HG02943 (cell line): Measurements from ENCODE around the gene CLDN9.

ENCODE experiments used
- ATAC-seq: cut with Tn5 transposase; IDR thresholded peaks from one replicate; pipeline ENCODE4 v1.9.1; 2021; ENCODE audit warnings: mild to moderate bottlenecking, low read depth, moderate library complexity; ENCODE audit not compliant: unreplicated experiment

Gene CLDN9

GRCh38 chr16:2991566-2992261 lies 21.0 kb upstream of the CLDN9 start:
- ATAC-seq, result no peak

DNA sequence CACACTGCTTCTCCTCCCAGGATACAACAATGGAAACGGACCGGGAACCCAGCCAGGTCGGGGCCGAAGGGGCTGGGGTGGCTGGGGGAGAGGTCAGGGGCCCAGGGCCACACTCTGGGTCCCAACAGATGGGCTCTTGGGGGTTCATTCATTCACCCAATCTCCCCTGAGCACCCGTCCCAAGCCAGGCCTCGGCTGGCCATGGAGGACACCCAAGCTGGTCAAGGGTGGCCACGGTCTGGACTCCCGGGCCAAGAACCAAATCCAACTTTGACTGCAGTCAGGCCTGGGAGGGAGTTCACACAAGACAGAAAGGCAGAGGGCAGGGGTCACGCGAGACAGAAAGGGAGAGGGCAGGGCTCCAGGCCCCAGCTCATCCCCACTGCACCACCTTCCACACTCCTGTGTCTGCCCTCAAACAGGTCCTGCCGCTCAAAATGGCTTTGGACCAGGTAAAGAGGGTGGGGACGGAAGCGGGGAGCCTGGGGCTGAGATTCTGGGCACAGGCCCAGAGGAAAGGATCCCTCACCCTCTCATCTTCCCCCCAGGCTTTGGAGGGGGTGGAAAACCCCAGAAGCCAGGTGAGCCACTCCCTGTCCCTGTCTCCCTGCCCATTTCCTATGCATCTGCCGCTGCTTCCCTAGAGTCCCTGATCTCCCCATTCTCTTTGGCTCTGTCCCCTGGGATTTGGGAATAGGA lies 20.2 kb upstream of the CLDN9 start:
- no peak for ATAC-seq

DNA sequence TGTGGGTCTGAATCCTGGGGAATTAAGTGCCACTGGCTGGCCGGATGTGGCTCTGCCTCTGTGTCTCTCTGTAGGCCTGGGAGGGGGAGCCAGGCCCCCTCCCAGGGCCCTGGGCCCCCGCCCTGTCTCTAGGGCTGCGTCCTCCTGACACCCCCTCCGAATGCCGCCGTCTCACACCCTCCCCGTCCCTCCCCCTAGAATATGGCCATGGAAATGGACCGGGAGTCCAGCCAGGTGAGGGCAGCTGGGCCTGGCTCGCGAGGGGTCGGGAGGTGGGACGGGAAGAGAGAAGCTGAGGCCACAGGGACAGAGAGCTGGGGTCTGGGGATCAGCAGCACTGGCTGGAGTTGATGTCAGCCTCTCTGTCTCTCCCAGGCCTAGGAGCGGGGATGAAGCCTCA lies 16.4 kb upstream of the CLDN9 start:
- ATAC-seq, result no peak

DNA sequence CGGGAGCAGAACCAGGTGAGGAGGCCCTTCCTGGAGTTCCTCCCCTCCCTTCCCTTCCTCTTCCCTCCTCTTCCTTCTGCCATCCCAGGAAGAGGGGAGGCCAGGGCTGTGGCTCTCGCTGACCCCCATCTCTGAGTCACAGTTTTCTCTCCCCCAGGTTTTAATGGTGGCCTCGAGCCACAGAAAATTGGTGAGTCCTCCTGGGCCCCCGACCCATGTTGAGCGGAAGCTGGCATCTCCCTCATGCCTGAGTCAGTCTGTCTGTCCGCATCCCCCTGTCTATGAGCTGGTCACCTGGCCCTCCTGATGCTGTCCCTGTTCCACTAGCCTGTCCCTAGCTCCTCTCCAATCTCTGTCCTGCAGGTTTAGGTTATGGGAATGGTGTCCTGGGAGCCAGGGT lies 12.8 kb upstream of the CLDN9 start:
- ATAC-seq, result no peak

GRCh38 chr16:3000540-3000939 lies 12.2 kb upstream of the CLDN9 start:
- no peak for ATAC-seq

DNA sequence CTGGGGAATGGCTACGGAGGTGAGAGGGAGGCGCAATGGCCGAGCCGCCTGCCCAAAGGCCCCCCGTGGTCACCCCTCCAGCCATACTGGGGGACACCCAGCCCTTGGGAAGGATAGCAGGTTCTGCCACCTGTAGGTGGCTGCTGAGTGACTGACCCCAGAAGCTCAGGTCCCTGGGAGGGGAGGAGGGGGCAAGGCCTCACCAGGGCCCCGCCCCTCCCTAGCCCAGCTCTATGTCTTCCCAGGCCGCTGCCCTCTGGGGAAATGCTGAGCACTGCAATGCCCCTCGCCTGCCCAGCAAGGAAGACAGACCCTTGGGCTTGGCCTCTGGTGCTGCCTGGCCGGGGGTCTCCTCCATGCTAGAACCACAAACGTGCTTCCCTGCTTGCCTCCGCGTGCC lies 11.4 kb upstream of the CLDN9 start:
- ATAC-seq, result no peak

- peak; percentile 81 for ATAC-seq
Measured at GRCh38 chr16:3003582-3004270, 9.0 kb upstream of the CLDN9 start.

DNA sequence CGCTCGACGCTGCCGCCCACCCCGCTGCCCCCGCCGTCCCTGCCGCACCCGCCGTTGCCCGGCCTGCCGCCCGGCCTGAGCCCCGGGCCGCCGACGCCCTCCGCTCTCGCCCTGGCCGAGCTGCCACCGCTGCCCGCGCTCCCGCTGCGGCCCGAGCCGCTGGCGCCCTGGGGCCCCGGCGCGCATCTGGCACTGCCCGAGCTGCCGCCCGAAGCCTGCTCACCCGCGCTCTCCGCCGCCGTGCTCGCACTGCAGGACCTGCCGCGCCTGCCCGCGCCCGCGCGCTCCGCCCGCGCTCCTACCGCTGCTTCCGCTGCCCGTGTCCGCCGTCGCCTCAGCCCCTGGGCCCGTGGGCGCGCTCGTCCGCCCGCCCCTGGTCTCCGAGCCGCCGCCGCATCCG lies 8.4 kb upstream of the CLDN9 start:
- peak; percentile 18 for ATAC-seq

DNA sequence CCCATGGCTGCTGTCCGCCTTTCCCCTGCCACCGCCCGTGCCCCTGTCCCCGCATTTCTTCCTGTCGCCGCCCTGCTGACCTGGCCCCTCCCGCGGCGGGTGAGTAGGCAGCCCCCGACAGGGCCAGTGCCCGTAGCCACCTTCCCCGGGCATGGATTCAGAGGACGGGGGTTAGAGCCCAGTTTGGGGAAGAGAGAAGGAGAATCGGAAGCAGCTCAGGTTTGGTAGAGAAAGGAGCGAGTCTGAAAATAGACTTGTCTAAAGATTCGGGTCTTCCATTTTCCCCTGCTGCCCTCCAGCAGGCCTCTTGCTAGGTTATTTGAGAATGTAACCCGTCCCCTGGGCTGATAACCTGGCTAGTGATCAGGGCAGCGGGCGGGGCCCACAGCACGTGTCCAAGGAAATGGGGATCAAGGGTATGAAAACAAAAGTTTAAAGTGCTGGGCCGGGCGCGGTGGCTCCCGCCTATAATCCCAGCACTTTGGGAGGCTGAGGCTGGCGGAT lies 7.9 kb upstream of the CLDN9 start:
- ATAC-seq, result no peak

- ATAC-seq, result no peak
Measured at GRCh38 chr16:3007059-3007956, 5.4 kb upstream of the CLDN9 start.

GRCh38 chr16:3007957-3008689 lies 4.6 kb upstream of the CLDN9 start:
- no peak for ATAC-seq

DNA sequence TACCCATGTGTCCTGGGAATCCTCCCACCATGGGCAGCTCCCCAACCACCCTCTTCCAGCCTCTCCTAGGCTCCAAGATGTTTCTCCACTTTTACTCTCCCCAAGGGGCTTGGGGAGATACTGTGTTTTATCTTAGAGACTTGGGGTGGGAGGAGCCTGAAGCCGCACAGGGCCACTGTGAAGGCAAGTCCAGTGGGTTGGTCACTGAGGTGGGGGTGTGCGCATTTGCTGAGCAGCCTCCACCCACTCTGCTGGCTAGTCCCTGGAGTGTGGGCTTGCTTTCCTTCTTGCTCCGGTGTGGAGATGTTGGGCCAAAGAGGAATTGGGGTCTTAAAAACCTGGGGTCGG lies 4.1 kb upstream of the CLDN9 start:
- ATAC-seq, result no peak

DNA sequence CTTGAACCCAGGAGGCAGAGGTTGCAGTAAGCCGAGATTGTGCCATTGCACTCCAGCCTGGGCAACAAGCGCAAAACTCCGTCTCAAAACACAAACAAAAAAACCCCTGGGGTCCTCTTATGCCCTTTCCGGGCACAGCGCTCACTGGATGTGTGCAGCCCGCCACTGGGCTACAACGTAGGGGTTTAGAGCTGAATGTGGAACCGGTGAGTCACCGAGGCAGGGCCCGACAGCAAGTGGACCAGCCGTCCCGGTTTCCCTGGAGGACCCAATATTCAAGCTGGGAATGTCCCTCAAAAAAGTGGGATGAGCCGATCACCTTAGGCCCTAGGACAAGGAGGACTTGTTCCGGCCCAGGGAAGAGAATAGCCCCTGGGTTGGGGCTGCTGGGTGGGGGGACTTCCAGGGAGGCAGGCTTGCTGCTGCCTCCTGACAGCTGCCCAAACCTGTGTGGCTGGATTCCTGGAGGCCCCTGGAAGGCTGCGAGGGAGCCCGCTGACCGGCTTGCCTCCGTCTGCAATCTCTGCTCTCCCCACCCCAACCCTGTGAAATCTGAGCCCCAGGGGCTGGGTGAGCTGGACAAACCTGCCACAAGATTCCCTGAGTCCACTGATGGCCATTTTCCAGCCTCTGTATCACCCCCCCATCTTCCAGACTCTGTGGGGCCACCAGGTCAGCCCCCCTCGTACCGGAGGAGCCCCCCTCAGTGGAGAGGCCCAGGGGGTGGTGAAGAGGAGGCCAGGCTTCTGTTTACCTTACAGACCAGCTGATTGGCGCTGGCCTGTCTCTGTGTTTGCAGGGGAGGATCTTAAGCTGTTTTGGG lies 2.9 kb upstream of the CLDN9 start:
- ATAC-seq, result no peak

DNA sequence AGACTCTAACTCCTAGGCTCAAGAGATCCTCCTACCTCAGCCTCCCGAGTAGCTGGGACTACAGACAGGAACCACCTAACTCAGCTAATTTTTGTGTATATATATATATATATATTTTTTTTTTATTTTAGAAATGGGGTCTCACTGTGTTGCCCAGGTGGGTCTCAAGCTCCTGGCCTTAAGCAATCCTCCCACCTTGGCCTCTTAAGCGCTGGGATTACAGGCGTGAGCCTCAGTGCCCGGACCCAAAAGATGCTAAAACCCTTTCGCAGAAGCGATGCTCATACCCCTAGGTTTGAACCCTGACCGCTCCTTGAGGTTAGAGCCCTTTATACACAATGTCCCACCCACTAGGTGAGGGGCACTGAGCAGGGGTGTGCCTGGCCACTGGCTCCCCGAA lies 2.2 kb upstream of the CLDN9 start:
- no peak for ATAC-seq

- ATAC-seq, result no peak
Measured at GRCh38 chr16:3012246-3012645, 477 bp upstream of the CLDN9 start.

DNA sequence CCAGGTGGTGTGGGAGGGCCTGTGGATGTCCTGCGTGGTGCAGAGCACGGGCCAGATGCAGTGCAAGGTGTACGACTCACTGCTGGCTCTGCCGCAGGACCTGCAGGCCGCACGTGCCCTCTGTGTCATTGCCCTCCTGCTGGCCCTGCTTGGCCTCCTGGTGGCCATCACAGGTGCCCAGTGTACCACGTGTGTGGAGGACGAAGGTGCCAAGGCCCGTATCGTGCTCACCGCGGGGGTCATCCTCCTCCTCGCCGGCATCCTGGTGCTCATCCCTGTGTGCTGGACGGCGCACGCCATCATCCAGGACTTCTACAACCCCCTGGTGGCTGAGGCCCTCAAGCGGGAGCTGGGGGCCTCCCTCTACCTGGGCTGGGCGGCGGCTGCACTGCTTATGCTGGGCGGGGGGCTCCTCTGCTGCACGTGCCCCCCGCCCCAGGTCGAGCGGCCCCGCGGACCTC lies 798 bp downstream of the CLDN9 start:
- ATAC-seq, result no peak

DNA sequence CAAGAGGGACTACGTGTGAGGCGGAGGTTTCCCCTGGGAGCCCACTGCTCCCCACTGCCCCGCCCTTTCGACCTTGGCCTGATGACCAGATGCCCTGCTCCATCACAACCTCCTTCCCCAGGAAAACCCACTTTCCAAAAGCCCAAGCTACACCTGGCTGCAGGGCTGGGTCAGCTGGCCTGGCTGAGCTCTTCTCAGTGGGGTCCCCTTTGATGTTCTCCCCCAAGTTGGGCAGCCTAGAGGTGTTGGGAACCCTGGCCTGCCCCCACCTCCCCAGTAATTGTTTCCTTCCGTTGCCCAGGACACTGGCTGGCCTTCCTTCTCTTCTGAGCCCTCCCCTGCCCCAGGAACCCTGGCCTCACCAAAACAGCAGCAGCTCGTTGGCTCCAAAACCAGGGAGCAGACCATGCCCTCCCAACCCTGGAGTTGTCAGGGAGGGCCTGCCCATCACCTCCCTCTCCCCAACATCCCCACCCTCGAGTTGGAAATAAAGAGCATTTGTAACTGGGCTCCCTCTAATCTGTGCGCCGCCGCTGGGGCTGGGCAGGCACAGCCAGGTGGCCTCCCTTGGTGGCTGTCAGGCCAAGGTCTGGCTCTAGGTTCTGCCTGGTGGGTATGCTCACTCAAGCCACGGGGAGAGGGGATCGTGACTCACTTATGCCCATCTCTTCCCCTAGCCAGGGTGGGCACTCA lies 1.4 kb downstream of the CLDN9 start:
- no peak for ATAC-seq

DNA sequence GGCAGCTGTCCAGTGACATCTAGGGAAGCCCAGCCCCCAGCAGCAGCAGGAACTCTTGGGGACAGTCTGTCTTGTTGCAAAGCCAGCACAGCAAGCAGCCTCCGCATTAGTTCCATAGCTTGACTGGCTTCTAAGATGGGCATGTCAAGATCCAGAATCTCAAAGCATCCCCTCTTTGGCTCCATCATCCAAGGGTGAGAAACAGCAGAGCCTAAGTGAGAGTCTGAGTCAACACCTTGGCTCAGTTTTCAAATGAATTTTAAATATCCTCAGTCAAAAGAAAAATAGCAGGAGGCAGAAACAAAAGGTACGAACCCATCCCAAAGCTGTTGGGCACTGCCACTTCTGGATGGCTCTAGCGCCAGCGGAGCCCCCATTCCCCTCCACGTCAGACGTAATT lies 2.2 kb downstream of the CLDN9 start:
- no peak for ATAC-seq
